HG03469 (cell line): ENCODE results near the gene PLA1A.
"Not testable (repeated sequence)": the region's sequence is repeated elsewhere in the genome, so short reads cannot be mapped to it uniquely, and the experiment has no call there.

Source experiments
- ATAC-seq: cut with Tn5 transposase; IDR thresholded peaks from one replicate; pipeline ENCODE4 v1.9.1; 2021; ENCODE audit warnings: mild to moderate bottlenecking, moderate library complexity, moderate number of reproducible peaks; ENCODE audit not compliant: unreplicated experiment

PLA1A gene

DNA sequence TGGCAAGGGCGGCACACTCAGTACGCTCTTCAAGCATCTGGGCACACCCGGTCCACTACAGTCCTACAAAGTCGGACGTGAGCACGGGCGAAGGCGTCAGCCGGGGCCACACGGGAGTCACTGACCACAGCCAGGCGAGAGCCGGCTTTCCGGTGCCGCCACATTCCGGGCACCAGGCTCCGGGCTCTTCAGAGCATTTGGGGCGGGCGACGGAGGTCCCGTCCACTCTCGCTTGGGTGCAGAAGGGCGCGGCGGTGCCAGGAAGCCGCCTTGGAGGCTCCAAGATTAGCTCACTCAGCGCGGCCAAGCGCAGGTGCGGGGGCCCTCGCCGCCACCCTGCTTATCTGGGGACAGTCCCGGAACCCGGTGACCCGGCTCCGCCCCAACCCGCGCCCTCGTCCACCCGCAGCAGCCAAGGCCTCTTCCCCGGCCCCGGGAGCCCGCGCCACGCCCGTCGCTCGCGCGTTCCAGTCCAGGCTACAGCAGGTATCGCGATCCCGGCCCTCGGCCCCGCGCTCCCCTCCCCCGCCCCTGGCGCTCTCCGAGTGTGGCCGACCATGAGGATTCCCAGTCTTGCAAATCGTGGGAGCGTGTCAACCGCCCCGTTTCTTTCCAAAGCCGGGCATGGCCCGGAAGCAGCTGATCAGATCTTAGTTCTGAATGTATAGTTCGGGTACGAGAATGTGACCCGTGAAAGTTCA lies 18.2 kb upstream of the PLA1A start, which contains the start of gene ADPRH:
ADPRH (plus strand) TSS at position 127 of the 701 bp plus-strand sequence. CDS start 2,678 bp downstream, outside the sequence.
- peak; percentile 28 for ATAC-seq

DNA sequence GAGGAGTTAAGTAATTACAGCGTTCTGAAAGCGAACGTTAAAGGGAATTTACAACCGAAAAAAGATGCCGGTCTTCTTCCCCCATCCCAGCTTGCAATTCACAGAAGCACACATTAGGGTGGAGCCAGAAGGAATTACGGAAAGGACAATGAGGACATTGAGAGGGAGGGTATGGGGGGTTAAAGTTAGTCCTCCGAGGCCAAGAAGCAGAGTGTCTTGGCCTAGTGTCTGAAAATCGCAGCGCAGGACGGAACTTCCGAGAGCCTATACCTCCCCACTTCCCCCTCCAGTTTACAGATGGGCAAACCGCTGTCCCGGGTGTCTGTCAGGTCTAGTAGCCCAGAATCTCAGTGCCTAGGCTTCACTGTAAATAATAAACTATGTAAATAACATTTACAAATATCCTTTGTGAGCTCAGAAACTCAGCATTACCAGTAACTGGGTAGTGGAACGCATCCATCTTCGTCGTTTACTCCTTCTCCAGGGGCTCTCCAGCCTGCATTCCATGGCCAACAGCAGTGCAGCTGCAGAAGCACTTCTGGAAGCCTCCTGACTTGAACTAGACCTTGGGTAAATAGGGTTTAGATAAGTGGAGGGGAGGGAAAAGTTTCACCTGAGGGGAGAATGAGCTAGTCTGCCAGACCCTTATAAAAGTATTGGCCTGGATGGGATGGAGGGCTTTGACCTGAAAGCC lies 17.5 kb upstream of the PLA1A start:
- peak; percentile 57 for ATAC-seq

DNA sequence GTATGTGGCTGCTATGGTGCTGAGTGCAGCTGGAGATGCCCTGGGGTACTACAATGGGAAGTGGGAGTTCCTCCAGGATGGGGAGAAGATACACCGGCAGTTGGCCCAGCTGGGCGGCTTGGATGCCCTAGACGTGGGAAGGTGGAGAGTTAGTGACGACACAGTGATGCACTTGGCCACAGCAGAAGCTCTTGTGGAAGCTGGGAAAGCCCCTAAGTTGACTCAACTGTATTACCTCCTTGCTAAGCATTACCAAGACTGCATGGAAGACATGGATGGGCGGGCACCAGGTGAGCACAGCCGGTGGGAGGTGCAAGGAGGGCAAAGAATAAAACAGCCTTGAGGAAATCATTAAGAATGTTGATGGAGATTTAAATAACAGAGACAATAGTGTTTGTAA lies 15.5 kb upstream of the PLA1A start:
- ATAC-seq = peak; percentile 57

DNA sequence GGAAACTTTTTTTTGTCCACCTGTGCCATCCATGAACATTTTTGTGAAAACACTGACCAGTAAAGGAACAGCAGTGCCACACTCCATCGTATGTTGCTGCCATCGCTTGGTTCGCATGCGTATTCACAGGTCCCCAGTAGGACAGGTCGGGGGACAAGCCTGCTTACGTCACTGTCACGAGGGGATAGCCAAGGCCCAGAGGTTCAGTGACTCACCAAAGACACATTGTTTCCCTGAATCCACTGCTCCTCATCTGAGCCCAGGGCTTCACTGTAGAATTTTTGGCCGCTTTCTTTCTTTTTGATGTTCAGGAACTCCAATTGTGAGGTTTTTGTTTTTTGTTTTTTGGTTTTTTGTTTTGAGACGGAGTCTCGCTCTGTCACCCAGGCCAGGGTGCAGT lies 12.5 kb upstream of the PLA1A start:
- ATAC-seq = no peak

DNA sequence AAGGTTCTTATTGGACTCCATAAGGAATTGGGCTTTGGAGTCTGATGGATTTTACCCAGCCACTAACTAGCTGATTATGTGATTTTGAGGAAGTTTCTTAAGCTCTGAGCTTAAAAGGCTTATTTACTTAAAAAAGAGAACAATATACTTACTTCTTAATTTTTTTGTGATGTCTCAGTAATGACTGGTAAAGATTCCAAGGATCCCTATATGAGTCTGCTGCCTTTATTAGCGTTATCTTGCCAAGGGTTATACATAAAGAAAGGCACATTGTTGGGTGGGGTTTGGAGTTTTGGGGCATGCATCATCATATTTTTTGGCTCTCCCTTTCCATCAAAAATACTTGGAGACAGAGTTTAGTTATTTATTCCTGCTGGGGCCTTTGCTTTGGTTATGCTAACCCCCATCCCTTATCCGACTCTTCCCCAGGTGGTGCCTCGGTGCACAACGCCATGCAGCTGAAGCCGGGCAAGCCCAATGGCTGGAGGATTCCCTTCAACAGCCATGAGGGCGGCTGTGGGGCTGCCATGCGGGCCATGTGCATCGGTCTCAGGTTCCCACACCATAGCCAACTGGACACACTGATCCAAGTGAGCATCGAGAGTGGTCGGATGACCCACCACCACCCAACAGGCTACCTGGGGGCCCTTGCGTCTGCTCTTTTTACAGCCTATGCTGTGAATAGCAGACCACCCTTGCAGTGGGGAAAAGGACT lies 11.7 kb upstream of the PLA1A start:
- ATAC-seq = no peak

DNA sequence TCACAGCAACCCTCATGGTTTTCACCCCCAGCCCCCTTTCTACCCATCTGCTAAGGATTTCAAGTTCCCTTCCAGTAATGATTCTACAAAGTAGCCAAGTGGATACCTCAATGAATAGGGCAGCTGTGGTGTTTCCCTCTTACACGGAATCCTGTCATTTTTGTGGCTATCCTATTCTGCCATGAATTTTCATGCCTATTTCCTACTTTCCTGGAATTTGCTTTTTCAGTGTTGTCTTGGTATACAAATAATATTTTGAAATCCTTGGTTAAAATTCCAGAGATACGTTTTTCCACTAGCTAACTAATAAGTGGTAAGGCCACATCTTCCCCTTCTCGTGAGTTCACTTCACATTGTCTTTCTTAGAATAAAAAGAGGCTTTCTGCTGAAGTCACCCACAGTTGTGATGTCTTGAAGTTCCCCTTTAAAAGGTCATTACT lies 10.9 kb upstream of the PLA1A start:
- ATAC-seq = no peak

DNA sequence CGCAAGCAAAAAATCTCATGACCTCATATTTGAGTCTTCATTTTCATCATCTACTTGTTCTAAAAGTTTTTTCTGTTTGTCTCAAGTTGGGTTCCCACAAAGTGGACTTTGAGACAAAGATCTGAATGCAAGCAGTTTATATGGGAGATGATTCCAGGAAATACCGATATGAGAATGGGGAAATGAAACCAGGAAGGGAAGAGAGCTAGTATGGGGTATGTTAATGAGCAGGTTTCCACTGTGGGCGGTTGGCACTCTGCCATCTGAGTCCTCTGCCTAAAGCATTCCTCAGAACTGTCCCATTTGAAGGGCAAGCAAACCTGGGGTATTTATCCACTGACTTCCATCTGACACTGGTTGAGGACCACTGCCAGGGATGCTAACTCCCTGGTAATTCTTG lies 9.6 kb upstream of the PLA1A start:
- no peak for ATAC-seq

DNA sequence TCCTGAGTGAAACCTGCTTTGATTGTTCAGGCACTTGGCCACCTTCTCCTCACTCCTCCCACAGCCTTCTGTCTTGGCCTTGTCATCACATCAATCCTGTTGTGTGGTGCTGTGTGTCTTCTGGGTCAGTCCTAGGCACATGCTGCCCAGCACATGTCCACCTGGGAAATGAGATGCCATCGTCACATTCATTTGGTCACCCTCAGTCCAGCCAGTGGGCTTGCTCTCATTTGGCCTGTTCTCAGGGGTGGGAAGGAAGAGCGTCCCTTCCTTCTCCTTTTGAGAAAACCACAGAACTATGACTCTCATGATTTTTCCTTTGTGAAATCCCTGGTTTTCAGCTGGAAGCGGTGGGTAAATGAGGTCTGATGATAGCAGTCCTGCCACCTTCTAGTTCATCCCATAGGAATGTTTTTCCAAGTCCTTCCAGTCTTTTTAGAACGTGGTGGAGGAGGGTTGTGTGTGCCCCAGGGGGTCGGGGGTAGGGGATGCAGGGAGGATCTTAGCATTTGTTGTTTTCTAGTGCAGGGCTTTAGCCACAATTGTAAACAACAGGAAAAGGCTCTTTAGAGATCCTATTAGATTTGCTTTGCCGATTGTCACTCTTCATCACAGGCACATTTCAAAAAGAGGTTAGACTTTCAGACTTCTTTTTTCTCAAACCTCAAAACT lies 8.4 kb upstream of the PLA1A start:
- ATAC-seq = no peak

DNA sequence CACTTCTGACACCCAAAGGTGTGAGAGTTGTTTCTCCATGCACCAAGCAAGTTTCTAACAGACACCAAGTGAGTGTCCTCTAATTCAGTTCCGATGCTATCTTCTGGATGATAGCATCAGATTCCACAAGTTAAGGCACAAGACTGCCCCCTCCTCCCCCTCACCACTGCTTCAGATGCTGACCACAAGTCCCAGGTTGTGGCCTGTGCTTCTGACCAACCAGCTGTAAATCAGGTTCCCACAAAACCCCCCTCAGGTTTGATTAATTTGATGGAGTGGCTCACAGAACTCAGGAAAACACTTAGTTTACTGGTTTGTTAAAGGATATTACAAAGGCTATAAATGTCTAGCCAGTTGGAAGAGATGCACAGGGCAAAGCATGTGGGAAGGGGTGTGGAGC lies 7.0 kb upstream of the PLA1A start:
- no peak for ATAC-seq

DNA sequence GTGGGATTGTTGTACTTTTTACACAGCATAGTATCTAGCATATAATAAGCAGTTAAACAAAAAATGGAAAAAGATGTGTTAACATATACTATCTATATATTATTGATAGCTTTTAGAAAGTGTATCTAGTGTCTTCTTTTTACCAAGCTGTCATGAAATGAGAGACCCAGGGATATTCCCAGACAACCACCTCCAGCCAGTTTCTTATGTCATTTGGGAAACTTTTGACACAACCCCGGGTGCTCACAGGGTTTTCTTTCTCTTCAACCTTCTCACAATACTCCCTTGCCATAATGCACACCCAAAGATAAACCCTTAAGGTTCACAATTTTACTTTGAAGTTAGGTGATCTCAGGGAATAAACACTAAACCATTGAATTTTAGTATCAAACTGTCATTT lies 4.8 kb upstream of the PLA1A start:
- ATAC-seq = no peak

DNA sequence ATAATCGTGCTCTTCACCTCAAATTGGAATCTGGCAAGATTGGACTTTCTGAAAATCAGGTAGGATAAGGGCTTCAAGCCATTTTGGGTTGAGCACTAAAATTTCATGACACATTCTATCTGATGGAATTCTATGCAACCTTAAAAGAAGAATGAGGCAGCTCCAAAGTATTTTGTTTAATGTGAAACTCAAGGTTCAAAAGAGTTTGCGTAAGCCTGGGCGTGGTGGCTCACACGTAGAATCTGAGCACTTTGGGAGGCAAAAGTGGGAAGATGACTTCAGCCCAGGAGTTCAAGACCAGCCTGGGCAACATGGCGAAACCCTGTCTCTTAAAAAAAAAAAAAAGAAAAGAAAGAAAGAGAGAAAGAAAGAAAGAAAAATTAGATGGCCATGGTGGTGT lies 3.6 kb upstream of the PLA1A start:
- no peak for ATAC-seq

DNA sequence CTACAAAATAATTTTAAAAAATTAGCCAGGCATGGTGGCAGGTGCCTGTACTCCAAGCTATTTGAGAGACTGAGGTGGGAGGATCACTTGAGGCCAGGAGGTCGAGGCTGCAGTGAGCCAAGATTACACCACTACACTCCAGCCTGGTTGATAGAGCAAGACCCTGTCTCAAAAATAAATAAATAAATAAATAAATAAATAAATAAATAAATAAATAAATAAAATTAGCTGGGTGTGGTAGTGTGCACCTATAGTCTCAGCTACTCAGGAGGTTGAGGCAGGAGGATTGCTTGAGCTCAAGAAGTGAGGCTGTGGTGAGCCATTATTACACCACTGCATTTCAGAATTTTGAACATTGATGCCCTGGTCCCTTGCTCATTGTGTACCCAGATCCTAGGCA lies 2.8 kb upstream of the PLA1A start:
- not testable (repeated sequence) for ATAC-seq

DNA sequence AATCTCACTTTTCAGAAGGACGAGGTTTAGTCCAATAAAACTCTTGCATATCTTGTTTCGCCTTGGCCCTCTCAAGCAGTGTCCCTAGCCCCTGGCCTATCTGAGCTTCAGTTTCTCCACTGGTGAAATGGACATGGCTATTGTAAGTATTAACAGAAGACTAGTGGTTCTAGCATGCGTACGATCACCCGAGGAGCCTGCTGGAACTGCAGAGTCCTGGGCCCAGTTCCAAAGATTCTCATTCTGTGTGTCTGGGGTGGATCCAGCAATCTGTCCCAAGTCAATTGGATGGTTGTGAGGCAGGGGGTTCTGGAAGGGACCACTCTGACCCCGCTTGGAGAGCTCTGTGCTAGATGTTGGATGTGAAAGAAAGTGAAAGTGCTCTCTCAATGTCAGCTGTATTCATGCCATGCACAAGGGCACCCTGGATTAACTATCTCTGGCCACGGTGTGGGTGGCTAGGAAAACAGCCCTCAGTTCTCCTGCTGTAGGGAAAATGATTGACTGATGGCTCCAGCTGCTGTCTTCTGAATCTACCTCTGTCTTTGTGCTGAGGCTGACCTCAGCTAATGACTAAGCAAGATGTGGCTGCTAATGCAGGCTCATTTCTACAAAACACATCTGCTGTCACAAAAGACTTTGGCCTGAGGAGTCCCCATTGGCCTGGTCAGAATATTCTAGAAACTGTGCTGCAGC lies 1.9 kb upstream of the PLA1A start:
- ATAC-seq = no peak

DNA sequence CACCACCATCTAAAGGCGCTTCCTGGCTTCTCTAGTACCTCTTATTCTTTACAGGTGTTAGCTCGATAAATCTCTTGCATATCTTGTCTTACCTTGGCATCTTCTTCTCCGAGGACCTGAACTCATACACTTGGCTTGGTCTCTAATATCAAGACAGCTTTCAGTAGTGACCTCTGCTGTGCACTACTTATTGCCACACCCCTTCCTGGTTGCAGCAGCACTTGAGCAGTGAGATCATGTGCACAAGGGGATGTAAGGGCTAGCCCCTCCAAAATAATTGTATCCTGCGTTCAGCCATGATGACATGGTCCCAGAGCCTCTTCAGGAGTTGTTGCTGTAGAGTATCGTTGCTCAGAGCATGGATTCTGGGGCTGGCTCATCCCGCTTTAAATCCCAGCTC lies 1.3 kb upstream of the PLA1A start:
- ATAC-seq = no peak

DNA sequence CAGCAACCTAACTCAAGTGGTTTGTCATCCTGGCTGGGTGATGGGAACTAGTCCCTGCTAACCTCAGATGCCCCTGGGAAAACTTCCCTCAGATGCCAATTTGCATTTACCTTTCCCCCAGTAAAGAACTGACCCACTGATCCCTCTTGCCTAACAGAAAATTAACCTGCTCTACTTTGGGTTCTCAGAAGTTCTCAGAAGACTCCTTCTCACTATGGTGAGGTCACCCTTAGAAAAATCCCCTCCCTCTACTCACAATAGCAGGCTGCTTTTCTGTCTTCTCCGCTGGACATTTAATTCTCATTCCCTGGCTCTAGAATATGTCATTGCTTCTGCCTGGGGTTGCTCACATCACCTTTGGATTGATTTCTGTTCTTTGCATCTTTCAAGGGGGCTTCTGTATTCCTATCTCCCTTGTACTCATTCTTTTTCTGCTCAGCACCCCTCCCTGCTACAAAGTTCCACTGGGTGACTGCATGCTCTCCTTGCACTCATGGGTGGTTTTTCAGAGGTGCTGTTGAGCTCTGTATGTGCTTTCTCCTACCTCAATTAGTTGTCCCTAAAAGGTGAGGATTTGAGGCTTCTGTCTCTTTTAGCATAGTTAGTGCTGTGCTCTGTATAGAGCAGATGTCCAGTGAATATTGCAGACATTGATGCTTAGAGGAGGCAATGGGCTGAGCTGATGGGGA lies 869 bp downstream of the PLA1A start:
- no peak for ATAC-seq

DNA sequence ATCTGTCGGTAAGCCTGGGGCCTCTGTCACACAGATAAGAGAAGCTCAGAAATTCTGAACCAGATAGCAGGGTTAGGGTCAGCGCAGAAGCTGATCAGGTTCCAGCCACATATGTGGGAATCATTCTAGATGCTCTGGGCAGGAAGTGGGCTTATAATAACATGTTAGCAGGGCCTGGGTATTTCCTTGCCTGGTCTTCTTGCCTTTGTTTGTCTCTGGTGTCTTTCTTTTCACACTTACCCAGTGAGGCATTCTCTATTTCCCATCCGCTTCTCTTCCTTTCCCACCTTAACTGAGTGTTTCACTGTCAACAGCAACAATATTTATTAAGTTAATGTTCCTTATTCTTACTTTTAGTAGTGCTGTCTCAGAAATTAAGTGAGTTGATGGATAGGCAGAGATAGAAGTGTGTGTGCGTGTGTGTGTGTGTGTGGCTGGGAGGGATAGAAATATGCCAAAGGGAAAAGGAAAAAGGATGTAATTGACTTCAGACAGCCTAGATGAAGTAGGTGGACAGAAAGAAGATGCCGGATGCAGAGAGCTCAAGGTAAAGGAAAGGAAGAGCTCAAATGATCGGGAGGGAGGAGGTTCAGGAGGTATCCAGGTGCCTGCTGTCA lies 2.0 kb downstream of the PLA1A start:
- ATAC-seq = no peak

DNA sequence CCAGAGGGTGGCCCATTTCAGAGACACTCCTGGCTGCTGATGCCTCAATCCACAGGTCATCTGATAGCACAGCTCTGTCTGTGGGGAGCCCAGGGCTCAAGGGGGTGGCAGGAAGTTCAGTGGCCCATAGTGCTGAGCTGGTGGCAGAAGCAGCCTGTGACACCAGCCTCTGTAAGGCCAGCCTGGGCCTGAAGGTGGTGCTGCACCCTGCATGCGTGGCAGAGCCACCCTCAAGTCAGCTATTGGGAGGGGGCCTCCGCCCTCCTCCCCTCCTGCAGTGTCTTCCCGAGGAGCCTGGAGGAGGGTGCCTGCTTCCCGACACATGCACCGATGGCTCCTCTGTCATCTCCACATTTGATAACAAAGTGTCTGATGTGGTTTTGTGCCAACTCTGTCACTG lies 3.0 kb downstream of the PLA1A start:
- peak; percentile 41 for ATAC-seq

DNA sequence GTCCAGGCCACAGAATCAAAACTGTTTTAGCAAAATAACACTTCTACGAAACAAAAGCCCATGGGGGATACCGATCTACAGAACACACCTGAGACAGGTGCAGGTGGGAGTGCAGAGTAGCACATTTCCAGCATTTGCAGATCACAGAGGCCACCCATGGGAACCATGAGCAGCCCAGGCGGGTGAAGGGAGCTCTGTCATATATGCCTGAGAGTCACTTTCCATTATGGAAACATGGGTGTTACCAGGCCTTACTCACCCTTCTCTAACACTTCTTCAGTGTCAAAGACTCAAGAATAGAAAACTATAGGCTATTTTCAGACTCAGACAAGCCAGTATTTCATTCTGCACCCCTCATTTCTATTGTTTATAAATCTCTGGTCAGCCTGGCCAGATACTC lies 3.5 kb downstream of the PLA1A start:
- no peak for ATAC-seq

DNA sequence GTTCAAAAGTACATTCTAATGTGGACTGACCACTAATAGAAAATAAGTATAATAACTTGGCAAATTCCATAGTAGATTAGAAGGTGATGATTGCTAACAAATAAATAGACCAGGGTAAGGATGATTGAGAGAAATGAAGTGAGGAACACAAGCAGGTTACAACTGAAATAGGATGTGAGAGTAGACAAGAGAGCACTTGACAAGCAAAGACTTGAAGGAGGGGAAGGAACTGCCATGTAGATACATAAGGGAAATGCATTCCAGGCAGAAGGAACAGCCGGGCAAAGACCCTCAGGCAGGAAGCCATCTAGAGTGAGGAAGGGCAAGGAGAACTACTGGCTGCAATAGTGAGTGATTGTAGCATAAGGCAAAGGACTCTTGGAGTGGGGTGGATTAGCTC lies 5.0 kb downstream of the PLA1A start:
- no peak for ATAC-seq

DNA sequence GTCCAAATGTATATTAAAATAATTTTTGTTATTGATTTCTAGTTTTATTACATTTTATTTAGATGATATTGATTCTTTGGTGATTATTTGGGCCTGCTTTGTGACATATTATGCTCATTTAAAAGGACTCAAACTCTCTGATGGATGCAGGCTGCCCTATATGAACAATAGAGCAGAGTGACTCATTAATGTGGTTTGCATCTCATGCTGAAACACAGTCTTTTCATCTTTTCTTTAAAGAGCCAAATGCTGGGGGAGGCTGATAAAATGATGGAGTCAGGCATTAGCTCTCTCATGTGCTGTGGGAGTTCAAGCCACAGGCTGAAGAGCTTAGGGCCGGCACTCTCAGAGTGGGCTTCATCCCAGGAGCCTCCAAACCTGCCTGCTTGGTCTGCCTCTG lies 7.2 kb downstream of the PLA1A start:
- ATAC-seq = no peak
